WERI-Rb-1 (cell line): ENCODE results near the gene ZCCHC3.
"Not testable (repeated sequence)": the region's sequence is repeated elsewhere in the genome, so short reads cannot be mapped to it uniquely, and the experiment has no call there.

Source experiments
- DNase-seq: peaks from one replicate; pipeline ENCODE4 v3.0.0-alpha.2; 2020
- H3K27ac ChIP-seq: fragments of 250-450 bp; sonication (Bioruptor Pico); 2 replicates; pipeline ENCODE4 v1.5.1; 2020; ENCODE audit warnings: mild to moderate bottlenecking, moderate library complexity
- H3K27me3 ChIP-seq: fragments of 250-450 bp; sonication (Bioruptor Pico); 2 replicates; pipeline ENCODE4 v1.5.1; 2021; ENCODE audit warnings: mild to moderate bottlenecking, low read depth, moderate library complexity; ENCODE audit not compliant: insufficient read depth, severe bottlenecking
- H3K36me3 ChIP-seq: fragments of 250-450 bp; sonication (Bioruptor Pico); 2 replicates; pipeline ENCODE4 v1.5.1; 2020; ENCODE audit warnings: mild to moderate bottlenecking, moderate library complexity
- H3K4me3 ChIP-seq: 2 replicates; pipeline ENCODE4 v1.5.1; 2011; ENCODE audit warnings: low read depth, mild to moderate bottlenecking, control low read depth, low read length
- H3K9me3 ChIP-seq: fragments of 250-450 bp; sonication (Bioruptor Pico); 2 replicates; pipeline ENCODE4 v1.5.1; 2021; ENCODE audit warnings: mild to moderate bottlenecking, moderate library complexity; ENCODE audit not compliant: severe bottlenecking
- CTCF ChIP-seq: IDR thresholded peaks from 2 replicates; pipeline ENCODE4 v1.5.1; 2011; ENCODE audit warnings: low read depth, mild to moderate bottlenecking, control low read depth, inconsistent platforms, low read length

Gene ZCCHC3

GRCh38 chr20:297098-297924 is at the start of gene ZCCHC3:
TSS of gene ZCCHC3 (plus strand) at chr20:297570. CDS start at chr20:297587, 17 bp downstream.
- Histone ChIP-seq H3K27ac (peak within 1 kb of the TSS; percentile 96), H3K27me3 (no peaks in the 10 kb centered on the region), H3K9me3 (no peaks in the 10 kb centered on the region), H3K4me3 (peak within 1 kb of the TSS; percentile 65), H3K36me3 (peaks cover 19% of the 10 kb centered on the region)
- peak; percentile 87 for DNase-seq
- TF ChIP-seq CTCF = no peak

GRCh38 chr20:251354-251753 is 46.0 kb upstream of the ZCCHC3 start:
- Histone ChIP-seq H3K4me3 (no peak overlapping the region), H3K36me3 (no peaks in the 10 kb centered on the region), H3K27me3 (no peaks in the 10 kb centered on the region), H3K27ac (no peak overlapping the region), H3K9me3 (no peaks in the 10 kb centered on the region)
- DNase-seq = no peak
- TF ChIP-seq CTCF = no peak

GRCh38 chr20:252801-253200 is 44.6 kb upstream of the ZCCHC3 start:
- Histone ChIP-seq H3K9me3 (no peaks in the 10 kb centered on the region), H3K27me3 (no peaks in the 10 kb centered on the region), H3K27ac (no peak overlapping the region), H3K36me3 (no peaks in the 10 kb centered on the region), H3K4me3 (no peak overlapping the region)
- no peak for DNase-seq
- TF ChIP-seq CTCF = no peak

- not testable (repeated sequence) for DNase-seq, H3K9me3 ChIP-seq, H3K36me3 ChIP-seq, H3K27me3 ChIP-seq, H3K4me3 ChIP-seq, H3K27ac ChIP-seq
These were observed 43.9 kb upstream of the ZCCHC3 start for GRCh38 chr20:253447-253846.

GRCh38 chr20:257419-257818 is 40.0 kb upstream of the ZCCHC3 start, which contains the start of gene DEFB132:
TSS of gene DEFB132 (plus strand) at chr20:257724. CDS start at chr20:257779, 55 bp downstream.
- H3K9me3 ChIP-seq = no peaks in the 10 kb centered on the region
- TF ChIP-seq CTCF = no peak
- DNase-seq = no peak
- H3K4me3 ChIP-seq = no peak within 1 kb of the TSS
- no peaks in the 10 kb centered on the region for H3K36me3 ChIP-seq
- H3K27ac ChIP-seq = no peak within 1 kb of the TSS
- H3K27me3 ChIP-seq = no peaks in the 10 kb centered on the region

GRCh38 chr20:258269-258858 is 39.0 kb upstream of the ZCCHC3 start:
- no peak overlapping the region for H3K4me3 ChIP-seq
- no peak for DNase-seq
- no peak overlapping the region for H3K27ac ChIP-seq
- no peak for TF ChIP-seq CTCF
- H3K27me3 ChIP-seq = no peaks in the 10 kb centered on the region
- no peaks in the 10 kb centered on the region for H3K9me3 ChIP-seq
- no peaks in the 10 kb centered on the region for H3K36me3 ChIP-seq
